GM19438 (cell line): ENCODE results near the gene GNAO1.

Experiments used
- ATAC-seq: cut with Tn5 transposase; IDR thresholded peaks from one replicate; pipeline ENCODE4 v1.9.1; 2021; ENCODE audit warnings: low read depth; ENCODE audit not compliant: unreplicated experiment

GNAO1 gene

GRCh38 chr16:56197192-56197992 lies 6.1 kb downstream of the GNAO1 start:
- no peak for ATAC-seq

GRCh38 chr16:56198006-56198754 lies 6.9 kb downstream of the GNAO1 start:
- no peak for ATAC-seq

GRCh38 chr16:56198755-56199114 lies 7.4 kb downstream of the GNAO1 start:
- ATAC-seq = no peak

GRCh38 chr16:56199164-56199563 lies 7.9 kb downstream of the GNAO1 start:
- ATAC-seq = peak; percentile 57

- no peak for ATAC-seq
These were observed 9.7 kb downstream of the GNAO1 start for GRCh38 chr16:56201030-56201429.

DNA sequence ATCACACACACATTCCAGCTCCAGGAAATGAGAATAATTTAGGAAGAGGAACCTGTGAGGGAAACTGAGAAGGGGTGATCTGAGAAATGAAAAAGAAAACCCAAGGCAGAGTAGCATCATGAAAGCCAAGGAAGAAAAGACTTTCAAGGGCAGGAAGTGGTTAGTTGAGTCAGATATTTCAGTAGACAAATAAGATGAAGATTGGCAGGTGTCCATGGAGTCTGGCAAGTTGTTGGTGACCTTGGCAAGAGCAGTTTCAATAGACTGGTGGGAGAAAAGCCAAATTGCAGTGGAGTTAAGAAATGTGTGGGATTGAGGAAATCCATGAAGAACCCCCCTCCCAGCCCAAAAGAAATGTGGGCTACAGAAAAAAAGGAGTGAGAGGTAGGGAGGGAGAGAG lies 10.7 kb downstream of the GNAO1 start:
- no peak for ATAC-seq

DNA sequence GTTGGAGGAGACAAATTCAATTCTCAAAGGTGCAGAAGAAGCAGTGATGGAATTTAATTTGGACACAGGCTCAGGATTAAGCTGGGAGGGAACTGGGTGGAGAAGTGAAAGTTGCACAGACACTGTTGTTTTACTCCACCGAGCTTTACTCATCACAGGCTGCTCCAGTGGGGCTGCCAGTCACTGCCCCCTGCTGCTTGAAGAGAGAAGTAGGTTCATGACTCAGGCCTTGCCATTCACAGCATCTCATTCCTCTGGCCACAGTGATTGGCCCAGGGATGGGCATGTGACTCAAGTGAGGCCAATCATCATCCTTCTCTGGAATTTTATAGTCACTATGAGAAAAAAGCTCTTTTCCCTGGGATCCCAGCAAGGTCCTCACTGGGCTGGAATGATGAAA lies 11.8 kb downstream of the GNAO1 start:
- ATAC-seq = peak; percentile 65

- ATAC-seq = no peak
These were observed 13.5 kb downstream of the GNAO1 start for GRCh38 chr16:56204816-56205215.

- ATAC-seq = no peak
These were observed 15.7 kb downstream of the GNAO1 start for GRCh38 chr16:56206951-56207350.

GRCh38 chr16:56207421-56207820 lies 16.1 kb downstream of the GNAO1 start:
- ATAC-seq = no peak

DNA sequence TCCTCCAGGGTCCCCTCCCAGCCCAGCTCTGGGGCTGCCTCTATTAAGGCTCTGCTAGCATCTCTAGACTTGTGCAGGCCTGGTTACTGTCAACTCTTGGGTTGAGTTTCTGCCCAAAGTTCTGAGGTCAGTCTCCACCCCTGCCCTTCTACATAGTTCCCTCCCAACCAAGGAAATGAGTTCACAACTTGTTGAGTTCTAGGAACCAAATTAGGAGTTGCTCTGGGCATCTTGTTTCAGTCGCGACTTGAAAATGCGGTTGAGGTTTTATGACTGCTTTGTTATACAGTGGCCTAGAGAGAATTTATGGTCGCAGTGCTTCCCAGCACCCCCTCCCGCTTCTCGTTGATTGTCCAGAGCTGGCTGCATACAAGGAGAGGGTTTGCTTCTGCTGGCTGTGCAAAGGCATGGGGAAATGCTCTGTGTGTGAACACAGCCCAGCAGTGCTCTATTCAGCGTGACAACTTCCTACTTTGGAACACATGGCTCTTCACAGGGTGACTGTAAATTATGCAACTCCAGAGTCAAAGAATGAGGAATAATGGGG lies 20.2 kb downstream of the GNAO1 start:
- no peak for ATAC-seq

DNA sequence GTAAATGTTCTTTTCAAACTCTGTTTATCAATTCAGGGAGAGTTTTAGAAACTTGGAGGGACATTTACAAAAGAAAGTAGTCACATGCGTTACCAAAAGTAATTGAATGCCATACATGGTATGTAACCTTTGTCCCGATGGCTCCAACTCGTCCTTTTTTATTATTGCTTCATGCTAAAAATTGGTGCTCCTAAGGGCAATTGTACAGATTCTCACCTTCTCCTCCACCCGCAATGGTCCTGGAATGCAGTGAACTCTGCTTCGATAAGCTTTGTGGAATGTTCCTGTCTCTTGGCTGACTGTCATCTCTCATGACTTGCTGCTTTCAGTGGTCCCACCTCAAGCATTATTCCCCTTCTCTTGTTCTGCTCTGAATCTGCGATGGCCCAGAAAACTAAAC lies 20.9 kb downstream of the GNAO1 start:
- no peak for ATAC-seq

- ATAC-seq = no peak
These were observed 30.7 kb downstream of the GNAO1 start for GRCh38 chr16:56221995-56222394.

DNA sequence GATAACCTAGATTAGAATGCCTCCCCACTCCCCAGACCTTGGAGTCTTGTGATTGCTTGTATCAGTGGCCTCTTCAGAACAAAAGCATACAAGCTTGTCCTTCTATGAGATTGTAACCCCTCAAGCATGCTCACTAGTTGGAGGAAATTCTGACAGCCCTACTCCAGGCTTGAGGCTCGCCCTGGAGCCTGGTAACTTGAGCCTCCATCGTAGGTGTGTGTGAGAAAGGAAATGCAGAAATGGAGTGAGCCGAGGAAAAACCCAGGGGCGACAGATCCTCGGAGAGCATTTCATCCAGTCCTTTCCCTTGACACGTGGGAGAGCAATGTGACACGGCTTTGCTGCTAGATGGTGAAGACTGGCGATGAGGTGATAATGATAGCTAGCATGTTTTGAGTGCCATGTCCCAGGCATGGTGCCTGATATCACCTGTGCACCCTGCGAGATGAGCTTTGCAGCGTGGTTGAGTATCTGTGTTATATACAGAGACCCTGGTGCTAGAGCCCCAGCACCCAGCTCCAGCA lies 31.2 kb downstream of the GNAO1 start:
- ATAC-seq = no peak

- no peak for ATAC-seq
These were observed 33.9 kb downstream of the GNAO1 start for GRCh38 chr16:56225017-56225742.

DNA sequence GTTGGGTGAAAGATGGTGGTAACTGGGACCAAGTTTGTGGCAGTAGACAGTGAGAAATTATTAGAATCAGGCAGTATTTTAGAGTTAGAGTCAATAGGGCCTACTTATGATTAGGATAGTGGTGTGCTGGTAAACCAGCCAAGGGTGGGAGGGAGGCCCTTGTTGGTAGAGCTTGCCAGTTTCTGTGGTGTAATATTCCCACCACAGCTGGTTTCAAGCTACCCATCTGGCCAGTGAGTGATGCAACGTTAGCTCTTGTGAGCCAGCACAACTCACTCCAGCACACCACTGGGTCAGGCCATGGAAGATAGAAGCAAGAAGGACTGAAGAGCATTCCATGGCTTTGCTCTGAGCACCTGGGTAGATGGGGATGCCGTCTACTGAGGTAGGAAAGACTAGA lies 34.9 kb downstream of the GNAO1 start:
- no peak for ATAC-seq

- ATAC-seq = no peak
These were observed 35.7 kb downstream of the GNAO1 start for GRCh38 chr16:56226845-56227525.

DNA sequence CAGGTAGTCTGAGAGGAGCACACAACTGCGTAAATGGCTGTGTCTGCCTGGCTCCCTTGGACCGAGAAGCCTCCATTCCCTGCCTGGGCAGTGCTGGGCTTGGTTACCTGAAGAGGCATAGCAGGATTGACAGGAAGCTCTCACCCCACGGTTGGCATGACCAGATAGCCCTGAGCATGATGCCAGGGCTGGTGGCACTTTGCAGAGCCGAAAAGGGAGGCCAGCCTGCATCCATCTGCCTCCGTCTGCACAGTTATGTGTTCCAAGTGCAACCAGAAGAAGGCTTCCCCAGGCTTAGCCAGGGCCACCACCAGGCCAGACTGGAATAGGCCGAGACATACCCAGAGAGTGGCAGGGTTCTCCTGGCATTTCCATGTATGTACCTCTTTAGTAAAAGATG lies 36.6 kb downstream of the GNAO1 start:
- no peak for ATAC-seq

DNA sequence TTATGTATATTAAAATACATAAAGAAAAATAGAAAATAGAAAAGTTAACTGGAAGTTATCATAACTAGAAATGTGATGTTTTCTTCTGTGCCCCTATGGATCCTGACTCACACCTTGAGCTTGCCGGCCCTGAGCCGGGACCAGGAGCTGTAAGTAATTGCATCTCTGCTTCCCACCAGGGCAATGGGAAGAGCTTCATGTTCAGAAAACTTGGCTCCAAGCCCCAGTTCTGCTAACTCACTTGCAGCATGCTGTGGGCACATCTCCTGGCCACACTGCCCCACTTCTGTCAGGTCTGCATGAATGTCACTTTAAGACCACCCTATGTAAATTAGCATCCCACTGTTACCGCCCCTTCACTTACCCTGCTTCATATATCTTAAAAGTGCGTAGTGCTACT lies 37.2 kb downstream of the GNAO1 start:
- ATAC-seq = no peak

DNA sequence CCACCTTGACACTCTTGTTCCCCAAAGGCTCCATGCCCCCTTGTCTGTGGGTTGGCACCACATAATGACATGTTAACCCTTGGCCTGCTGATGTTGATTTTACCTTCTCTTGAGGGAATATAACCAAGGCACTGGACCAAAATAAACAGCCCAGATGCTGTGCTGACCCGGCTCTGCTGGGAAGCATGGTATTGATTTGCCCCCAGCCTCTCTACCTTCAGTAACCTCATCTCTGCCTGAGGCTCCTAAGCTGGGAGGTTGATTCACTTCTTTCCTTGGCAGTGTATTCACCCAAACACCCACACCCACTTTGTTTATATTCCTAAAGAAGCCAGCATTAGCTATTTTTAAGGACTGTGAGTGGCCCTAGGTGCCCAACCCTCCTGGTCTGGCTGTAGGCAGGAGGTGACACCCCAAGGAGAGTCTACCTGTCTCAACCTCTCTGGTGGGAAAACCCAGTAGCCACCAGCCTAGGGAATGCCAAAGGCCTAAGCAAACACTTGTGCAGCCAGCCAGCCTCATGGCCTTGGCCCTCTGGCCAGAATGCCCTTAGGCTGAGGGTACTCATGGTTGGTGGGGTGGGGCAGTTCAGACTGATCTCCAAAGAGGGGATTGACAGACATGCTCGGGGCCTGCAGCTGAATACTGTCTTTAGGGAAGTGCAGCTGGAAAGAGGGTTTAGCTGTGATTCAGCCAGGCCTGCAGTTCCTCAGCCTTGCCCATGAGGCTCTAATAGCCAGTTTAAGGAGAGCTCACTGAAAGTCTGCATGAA lies 42.7 kb downstream of the GNAO1 start:
- no peak for ATAC-seq
